ENCODE measurements around the gene OR1K1. TPM values are rescaled to one million over a fixed set of nuclear protein-coding genes. Genes with fewer than 3 reads are reported as not detected.
"Not testable (repeated sequence)": the region's sequence is repeated elsewhere in the genome, so short reads cannot be mapped to it uniquely, and the experiment has no call there.

OR1K1 gene
- total RNA-seq, 1 donor from 2014 or later = not detected

- H3K27ac Mint-ChIP-seq (ENCODE audit: unreplicated experiment) = no peak overlapping the region
- H3K9me3 Mint-ChIP-seq (ENCODE audit: unreplicated experiment) = no peaks in the 10 kb centered on the region
- H3K4me3 Mint-ChIP-seq (ENCODE audit: unreplicated experiment) = no peak overlapping the region
- H3K4me1 Mint-ChIP-seq (ENCODE audit: unreplicated experiment) = peaks cover 35% of the 10 kb centered on the region
- TF ChIP-seq CTCF (IDR thresholded peaks at IDR 0.05; ENCODE audit: unreplicated experiment) = no peak
- DNase-seq (ENCODE audit: low spot score) = no peak
- peaks cover 22% of the 10 kb centered on the region for H3K36me3 Mint-ChIP-seq (ENCODE audit: low read depth, unreplicated experiment)
- H3K27me3 Mint-ChIP-seq (ENCODE audit: unreplicated experiment) = peaks cover 1% of the 10 kb centered on the region
Observed at GRCh38 chr9:122822938-122823337, 23.0 kb downstream of the OR1K1 start.

GRCh38 chr9:122827761-122828093 is 27.8 kb downstream of the OR1K1 start:
- DNase-seq (ENCODE audit: low spot score) = peak; percentile 21
- H3K4me1 Mint-ChIP-seq (ENCODE audit: unreplicated experiment) = peaks cover 19% of the 10 kb centered on the region
- peak overlapping the region; percentile 97 for H3K27ac Mint-ChIP-seq (ENCODE audit: unreplicated experiment)
- H3K9me3 Mint-ChIP-seq (ENCODE audit: unreplicated experiment) = no peaks in the 10 kb centered on the region
- H3K36me3 Mint-ChIP-seq (ENCODE audit: low read depth, unreplicated experiment) = peaks cover 9% of the 10 kb centered on the region
- H3K4me3 Mint-ChIP-seq (ENCODE audit: unreplicated experiment) = peak overlapping the region; percentile 100
- TF ChIP-seq CTCF (IDR thresholded peaks at IDR 0.05; ENCODE audit: unreplicated experiment) = no peak
- H3K27me3 Mint-ChIP-seq (ENCODE audit: unreplicated experiment) = peaks cover 1% of the 10 kb centered on the region

GRCh38 chr9:122828965-122829284 is 29.0 kb downstream of the OR1K1 start:
- H3K27me3 Mint-ChIP-seq (ENCODE audit: unreplicated experiment); H3K36me3 Mint-ChIP-seq (ENCODE audit: low read depth, unreplicated experiment); H3K9me3 Mint-ChIP-seq (ENCODE audit: unreplicated experiment); DNase-seq (ENCODE audit: low spot score): not testable (repeated sequence)
- peak overlapping the region; percentile 97 for H3K27ac Mint-ChIP-seq (ENCODE audit: unreplicated experiment)
- H3K4me1 Mint-ChIP-seq (ENCODE audit: unreplicated experiment) = peaks cover 19% of the 10 kb centered on the region
- H3K4me3 Mint-ChIP-seq (ENCODE audit: unreplicated experiment) = peak overlapping the region; percentile 100

GRCh38 chr9:122832194-122832593 is 32.3 kb downstream of the OR1K1 start:
- peaks cover 23% of the 10 kb centered on the region for H3K4me1 Mint-ChIP-seq (ENCODE audit: unreplicated experiment)
- peak overlapping the region; percentile 44 for H3K27ac Mint-ChIP-seq (ENCODE audit: unreplicated experiment)
- peaks cover 4% of the 10 kb centered on the region for H3K27me3 Mint-ChIP-seq (ENCODE audit: unreplicated experiment)
- peaks cover 5% of the 10 kb centered on the region for H3K36me3 Mint-ChIP-seq (ENCODE audit: low read depth, unreplicated experiment)
- no peaks in the 10 kb centered on the region for H3K9me3 Mint-ChIP-seq (ENCODE audit: unreplicated experiment)
- DNase-seq (ENCODE audit: low spot score) = no peak
- no peak for TF ChIP-seq CTCF (IDR thresholded peaks at IDR 0.05; ENCODE audit: unreplicated experiment)
- H3K4me3 Mint-ChIP-seq (ENCODE audit: unreplicated experiment) = no peak overlapping the region

GRCh38 chr9:122835313-122835731 is 35.4 kb downstream of the OR1K1 start:
- Mint-ChIP-seq H3K4me1 (ENCODE audit: unreplicated experiment) (peaks cover 20% of the 10 kb centered on the region), H3K36me3 (ENCODE audit: low read depth, unreplicated experiment) (peaks cover 20% of the 10 kb centered on the region), H3K27ac (ENCODE audit: unreplicated experiment) (peak overlapping the region; percentile 91), H3K9me3 (ENCODE audit: unreplicated experiment) (no peaks in the 10 kb centered on the region), H3K27me3 (ENCODE audit: unreplicated experiment) (peaks cover 8% of the 10 kb centered on the region), H3K4me3 (ENCODE audit: unreplicated experiment) (peak overlapping the region; percentile 21)
- peak; percentile 31 for DNase-seq (ENCODE audit: low spot score)
- TF ChIP-seq CTCF (IDR thresholded peaks at IDR 0.05; ENCODE audit: unreplicated experiment) = no peak

Measured in endothelial cell (in vitro differentiated cells).